Activated CD8-positive, alpha-beta memory T cell treated with anti-CD3 and anti-CD28 coated beads, Interleukin-2, amount 50 U/mL, for 1 hour (primary cell): Measurements from ENCODE around the gene EPB41L4B.
"Not testable (repeated sequence)": the region's sequence is repeated elsewhere in the genome, so short reads cannot be mapped to it uniquely, and the experiment has no call there.

ENCODE experiments used
- DNase-seq: peaks from one replicate; pipeline ENCODE4 v3.0.0-alpha.2; 2020; ENCODE audit errors: extremely low read depth

The EPB41L4B gene

GRCh38 chr9:109320742-109321448 is at the start of gene EPB41L4B:
Gene EPB41L4B, minus strand, starts transcription at chr9:109321059. Its CDS starts 613 bp downstream, at chr9:109320446.
- DNase-seq: peak; percentile 28

- DNase-seq: no peak
These were observed 48.4 kb upstream of the EPB41L4B start for GRCh38 chr9:109369285-109369684.

GRCh38 chr9:109360771-109361170 is 39.9 kb upstream of the EPB41L4B start:
- no peak for DNase-seq

- DNase-seq: not testable (repeated sequence)
These were observed 38.2 kb upstream of the EPB41L4B start for GRCh38 chr9:109358968-109359603.

- DNase-seq: no peak
These were observed 34.9 kb upstream of the EPB41L4B start for GRCh38 chr9:109355564-109356297.

- DNase-seq: no peak
These were observed 33.3 kb upstream of the EPB41L4B start for GRCh38 chr9:109354190-109354589.

- DNase-seq: no peak
These were observed 30.2 kb upstream of the EPB41L4B start for GRCh38 chr9:109351032-109351431.

- no peak for DNase-seq
These were observed 28.6 kb upstream of the EPB41L4B start for GRCh38 chr9:109349421-109349846.

- no peak for DNase-seq
These were observed 26.0 kb upstream of the EPB41L4B start for GRCh38 chr9:109346904-109347303.

GRCh38 chr9:109344866-109345265 is 24.0 kb upstream of the EPB41L4B start:
- DNase-seq: no peak

GRCh38 chr9:109342878-109343277 is 22.0 kb upstream of the EPB41L4B start:
- DNase-seq: no peak

- DNase-seq: no peak
These were observed 20.7 kb upstream of the EPB41L4B start for GRCh38 chr9:109341561-109341960.

- DNase-seq: not testable (repeated sequence)
These were observed 20.1 kb upstream of the EPB41L4B start for GRCh38 chr9:109340979-109341378.

- no peak for DNase-seq
These were observed 15.6 kb upstream of the EPB41L4B start for GRCh38 chr9:109336409-109336808.

GRCh38 chr9:109335929-109336328 is 15.1 kb upstream of the EPB41L4B start:
- no peak for DNase-seq

GRCh38 chr9:109335121-109335520 is 14.3 kb upstream of the EPB41L4B start:
- no peak for DNase-seq

GRCh38 chr9:109331353-109331752 is 10.5 kb upstream of the EPB41L4B start:
- no peak for DNase-seq

GRCh38 chr9:109329638-109330258 is 8.9 kb upstream of the EPB41L4B start:
- no peak for DNase-seq

- no peak for DNase-seq
These were observed 8.2 kb upstream of the EPB41L4B start for GRCh38 chr9:109328978-109329637.

GRCh38 chr9:109325089-109325488 is 4.2 kb upstream of the EPB41L4B start:
- DNase-seq: no peak

- DNase-seq: no peak
These were observed 2.9 kb upstream of the EPB41L4B start for GRCh38 chr9:109323771-109324170.

GRCh38 chr9:109321727-109322126 is 868 bp upstream of the EPB41L4B start:
- no peak for DNase-seq
